HG02943 (cell line): Measurements from ENCODE around the gene COBLL1.
A peak's percentile ranks its signal among the peaks of the same experiment; 100 is the strongest.
"Not testable (repeated sequence)": the region's sequence is repeated elsewhere in the genome, so short reads cannot be mapped to it uniquely, and the experiment has no call there.

Source experiments
- ATAC-seq: cut with Tn5 transposase; IDR thresholded peaks from one replicate; pipeline ENCODE4 v1.9.1; 2021; ENCODE audit warnings: mild to moderate bottlenecking, low read depth, moderate library complexity; ENCODE audit not compliant: unreplicated experiment

Gene COBLL1

GRCh38 chr2:164722616-164723338 is 118.8 kb downstream of the COBLL1 start:
- ATAC-seq, result no peak

GRCh38 chr2:164721430-164721829 is 120.2 kb downstream of the COBLL1 start:
- ATAC-seq, result no peak

GRCh38 chr2:164719996-164720941 is 121.4 kb downstream of the COBLL1 start:
- no peak for ATAC-seq

- no peak for ATAC-seq
These were observed 124.4 kb downstream of the COBLL1 start for GRCh38 chr2:164717000-164717803.

GRCh38 chr2:164714471-164714870 is 127.2 kb downstream of the COBLL1 start:
- no peak for ATAC-seq

- ATAC-seq, result peak; percentile 86
These were observed 129.9 kb downstream of the COBLL1 start for GRCh38 chr2:164711766-164712138.

GRCh38 chr2:164710837-164711765 is 130.5 kb downstream of the COBLL1 start:
- peak; percentile 60 for ATAC-seq

GRCh38 chr2:164710252-164710836 is 131.3 kb downstream of the COBLL1 start:
- not testable (repeated sequence) for ATAC-seq

GRCh38 chr2:164706522-164706921 is 135.1 kb downstream of the COBLL1 start:
- ATAC-seq, result no peak

- no peak for ATAC-seq
These were observed 136.0 kb downstream of the COBLL1 start for GRCh38 chr2:164705412-164706167.

GRCh38 chr2:164703915-164704706 is 137.5 kb downstream of the COBLL1 start:
- ATAC-seq, result no peak

- no peak for ATAC-seq
These were observed 140.1 kb downstream of the COBLL1 start for GRCh38 chr2:164701565-164701964.

GRCh38 chr2:164700390-164700789 is 141.2 kb downstream of the COBLL1 start:
- no peak for ATAC-seq

GRCh38 chr2:164697688-164698461 is 143.7 kb downstream of the COBLL1 start:
- no peak for ATAC-seq

GRCh38 chr2:164696634-164697033 is 145.0 kb downstream of the COBLL1 start:
- no peak for ATAC-seq

- ATAC-seq, result no peak
These were observed 147.3 kb downstream of the COBLL1 start for GRCh38 chr2:164694275-164694695.

GRCh38 chr2:164693834-164694233 is 147.8 kb downstream of the COBLL1 start:
- ATAC-seq, result no peak
